ENCODE measurements around the gene DAAM2.

DAAM2 gene

DNA sequence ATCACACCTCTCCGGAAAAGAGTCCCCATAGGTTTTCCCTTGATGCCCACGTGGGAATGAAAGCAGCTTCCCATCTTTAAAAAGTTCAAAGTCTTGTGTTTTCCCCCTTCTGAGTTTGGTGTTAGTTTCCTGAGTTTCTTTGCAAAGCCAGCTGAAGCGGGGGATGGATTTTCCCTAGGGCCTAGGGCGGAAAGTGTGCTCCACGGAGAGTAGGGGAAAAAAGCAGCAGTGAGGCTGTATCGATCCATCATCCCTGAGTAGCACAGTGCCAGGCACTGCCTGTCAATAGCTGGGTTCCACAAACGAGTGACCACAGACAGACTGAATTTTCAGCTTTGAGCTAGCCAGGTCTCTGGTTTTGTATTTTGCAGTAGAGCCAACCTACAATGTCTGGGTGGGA, 1.3 kb downstream of the DAAM2 start:
- no peak for TF ChIP-seq CTCF (IDR thresholded peaks at IDR 0.05; ENCODE audit: low read depth, low read length, missing control alignments)

DNA sequence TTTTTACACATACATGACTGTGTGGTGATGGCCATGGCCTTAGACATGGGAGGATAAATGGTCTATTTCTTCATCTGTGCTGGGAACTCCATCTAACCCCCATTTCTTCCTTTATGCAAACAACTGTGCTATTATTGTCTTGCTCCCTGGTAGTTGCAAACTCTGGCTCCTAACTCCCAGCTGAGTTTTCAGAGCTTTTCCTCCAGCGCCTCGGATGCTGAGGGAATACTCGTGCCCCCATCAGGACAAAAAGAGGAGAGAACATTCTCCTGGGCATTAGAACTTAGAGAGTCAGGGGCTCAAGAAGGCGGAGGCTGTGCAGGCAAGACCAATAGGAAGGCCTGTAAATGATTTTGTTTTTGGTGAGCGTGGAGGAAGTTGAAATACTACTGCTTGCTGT, 2.1 kb downstream of the DAAM2 start:
- no peak for DNase-seq (ENCODE audit: low read depth)
- TF ChIP-seq CTCF (IDR thresholded peaks at IDR 0.05; ENCODE audit: low read depth, low read length, missing control alignments): no peak
- in situ Hi-C loops (cut with HindIII; ENCODE audit: low sequenced_read_pairs): no loop called here
- no peak overlapping the region for H3K4me3 ChIP-seq (ENCODE audit: low read depth, low read length)

More for the DNA sequence above, 1.3 kb downstream of the DAAM2 start:
- H3K4me3 ChIP-seq (ENCODE audit: low read depth, low read length): peak overlapping the region; percentile 53
- in situ Hi-C loops (cut with HindIII; ENCODE audit: low sequenced_read_pairs): no loop called here
- DNase-seq (ENCODE audit: low read depth): no peak

GRCh38 chr6:39797751-39798150, 5.6 kb downstream of the DAAM2 start:
- no peak for TF ChIP-seq CTCF (IDR thresholded peaks at IDR 0.05; ENCODE audit: low read depth, low read length, missing control alignments)
- in situ Hi-C loops (cut with HindIII; ENCODE audit: low sequenced_read_pairs): no loop called here
- DNase-seq (ENCODE audit: low read depth): no peak
- H3K4me3 ChIP-seq (ENCODE audit: low read depth, low read length): no peak overlapping the region

- no peak for DNase-seq (ENCODE audit: low read depth)
- no peak for TF ChIP-seq CTCF (IDR thresholded peaks at IDR 0.05; ENCODE audit: low read depth, low read length, missing control alignments)
Measured at GRCh38 chr6:39800034-39801032, 8.2 kb downstream of the DAAM2 start.

DNA sequence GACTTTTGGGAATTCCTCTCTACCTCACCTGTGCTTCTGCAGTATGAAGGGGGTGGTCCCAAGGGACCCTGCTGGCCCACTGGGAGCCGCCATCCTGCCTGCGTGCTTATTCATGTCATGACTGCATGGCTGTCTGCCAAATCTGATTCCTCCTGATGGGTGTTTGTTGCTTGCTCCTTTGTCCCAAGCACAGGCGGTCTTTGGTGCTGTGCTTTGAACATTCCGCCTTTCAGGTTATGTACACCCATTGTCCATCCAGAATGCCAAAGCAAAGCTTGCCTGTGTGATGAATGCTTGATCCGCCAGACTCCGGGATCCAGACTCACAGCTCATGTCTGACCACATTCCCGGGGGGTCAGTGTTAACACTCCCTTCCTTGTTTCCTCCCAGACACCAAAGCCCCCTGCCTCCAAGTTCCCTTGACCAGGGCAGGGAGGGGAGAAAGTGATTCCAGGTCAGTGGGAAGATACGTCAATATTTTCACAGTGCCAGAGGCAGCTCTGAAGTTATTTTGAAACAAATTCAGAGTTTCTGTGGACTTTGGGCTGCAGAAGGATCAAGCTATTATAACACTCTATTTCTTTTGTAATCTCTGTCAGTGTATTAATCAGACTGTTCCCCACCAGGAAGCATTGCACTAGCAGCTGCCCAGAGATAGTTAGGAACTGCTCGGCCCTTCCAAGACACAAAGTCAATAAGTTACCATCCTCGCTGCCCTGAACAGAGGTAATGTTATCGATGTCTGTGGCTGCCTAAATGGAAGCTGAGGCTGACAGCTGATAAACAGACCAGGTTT, 9.5 kb downstream of the DAAM2 start:
- H3K4me3 ChIP-seq (ENCODE audit: low read depth, low read length): no peak overlapping the region
- in situ Hi-C loops (cut with HindIII; ENCODE audit: low sequenced_read_pairs): no loop called here
- TF ChIP-seq CTCF (IDR thresholded peaks at IDR 0.05; ENCODE audit: low read depth, low read length, missing control alignments): no peak
- DNase-seq (ENCODE audit: low read depth): no peak

More at GRCh38 chr6:39800034-39801032, 8.2 kb downstream of the DAAM2 start:
- in situ Hi-C loops (cut with HindIII; ENCODE audit: low sequenced_read_pairs): no loop called here
- H3K4me3 ChIP-seq (ENCODE audit: low read depth, low read length): no peak overlapping the region

- DNase-seq (ENCODE audit: low read depth): no peak
- no peak overlapping the region for H3K4me3 ChIP-seq (ENCODE audit: low read depth, low read length)
- no peak for TF ChIP-seq CTCF (IDR thresholded peaks at IDR 0.05; ENCODE audit: low read depth, low read length, missing control alignments)
- in situ Hi-C loops (cut with HindIII; ENCODE audit: low sequenced_read_pairs): no loop called here
Measured at GRCh38 chr6:39803872-39804271, 11.7 kb downstream of the DAAM2 start.

Measured in astrocyte of the cerebellum (primary cell).